Skeletal muscle satellite cell (primary cell): ENCODE measurements around the gene RTRAF.
A peak's percentile ranks its signal among the peaks of the same experiment; 100 is the strongest.

Experiments used
- H3K27me3 ChIP-seq: 2 replicates; pipeline ENCODE4 v1.7.0; 2013; ENCODE audit warnings: low read length; ENCODE audit not compliant: control insufficient read depth, insufficient read depth
- H3K36me3 ChIP-seq: 2 replicates; pipeline ENCODE4 v1.7.0; 2013; ENCODE audit warnings: mild to moderate bottlenecking, control low read depth, low read length; ENCODE audit not compliant: insufficient read depth
- H3K4me1 ChIP-seq: 2 replicates; pipeline ENCODE4 v1.7.0; 2013; ENCODE audit warnings: low read length; ENCODE audit not compliant: control insufficient read depth, insufficient read depth
- H3K4me2 ChIP-seq: 2 replicates; pipeline ENCODE4 v1.7.0; 2013; ENCODE audit warnings: mild to moderate bottlenecking, low read length
- H3K4me3 ChIP-seq: 2 replicates; pipeline ENCODE4 v1.7.0; 2013; ENCODE audit warnings: low read length
- H3K9ac ChIP-seq: 2 replicates; pipeline ENCODE4 v1.7.0; 2013; ENCODE audit warnings: mild to moderate bottlenecking, low read depth, low read length, moderate library complexity
- H3K9me3 ChIP-seq: replicated peaks from 2 replicates; pipeline ENCODE4 v1.7.0; 2013; ENCODE audit warnings: mild to moderate bottlenecking, control low read depth, low read length

RTRAF gene

DNA sequence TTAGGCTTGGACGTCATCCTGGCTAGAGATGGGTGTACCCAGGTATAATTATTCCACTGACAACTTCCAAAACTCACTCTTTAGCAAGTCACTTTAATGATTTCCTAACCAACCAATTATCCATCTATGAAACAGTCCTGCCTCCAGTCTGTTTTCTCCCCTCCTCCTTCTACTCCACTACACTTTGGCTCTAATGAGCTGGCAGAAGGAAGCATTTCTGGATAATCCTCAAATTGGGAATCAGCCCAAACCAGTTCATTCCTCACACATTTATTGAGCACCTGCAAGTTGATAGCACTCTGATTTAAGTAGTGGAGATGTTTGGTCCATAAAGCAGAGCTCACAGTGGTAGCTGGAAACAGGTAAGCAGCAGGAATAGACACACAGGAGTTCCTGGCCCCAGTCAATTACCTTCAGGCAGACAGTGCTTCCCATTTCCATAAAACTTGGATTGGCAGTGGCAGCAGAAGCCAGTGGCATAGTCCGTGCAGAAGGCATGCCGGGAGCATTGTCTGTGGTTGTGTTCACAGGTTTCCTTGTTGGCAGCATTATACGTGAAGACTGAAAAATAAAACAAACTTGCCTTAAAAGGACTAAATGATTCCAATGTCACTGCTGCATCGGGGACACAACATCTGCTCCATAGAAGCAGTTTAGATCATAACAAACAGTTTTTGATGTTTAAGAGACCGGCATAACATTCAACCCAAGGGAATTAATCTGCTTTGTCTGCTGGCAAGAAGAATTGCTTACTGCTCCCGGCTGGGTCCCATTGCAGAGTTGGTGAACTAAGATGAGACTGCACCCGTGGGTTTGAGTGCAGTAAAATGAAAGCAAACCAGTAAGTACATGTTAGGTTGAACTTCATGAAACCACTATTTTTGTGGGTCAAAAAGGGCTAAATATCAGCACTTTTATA lies 53.3 kb downstream of the RTRAF start:
- Histone ChIP-seq H3K9me3 (no peaks in the 10 kb centered on the region), H3K36me3 (peaks cover 52% of the 10 kb centered on the region), H3K4me1 (peaks cover 17% of the 10 kb centered on the region), H3K4me3 (no peak overlapping the region), H3K9ac (no peak overlapping the region), H3K27me3 (no peaks in the 10 kb centered on the region), H3K4me2 (no peak overlapping the region)

- Histone ChIP-seq H3K4me2 (no peak overlapping the region), H3K4me1 (peaks cover 19% of the 10 kb centered on the region), H3K27me3 (no peaks in the 10 kb centered on the region), H3K9ac (no peak overlapping the region), H3K36me3 (peaks cover 50% of the 10 kb centered on the region), H3K9me3 (no peaks in the 10 kb centered on the region), H3K4me3 (no peak overlapping the region)
Measured at GRCh38 chr14:52043690-52044089, 54.3 kb downstream of the RTRAF start.

- Histone ChIP-seq H3K4me1 (peaks cover 21% of the 10 kb centered on the region), H3K9ac (peak overlapping the region; percentile 44), H3K4me3 (no peak overlapping the region), H3K36me3 (peaks cover 40% of the 10 kb centered on the region), H3K9me3 (no peaks in the 10 kb centered on the region), H3K4me2 (peak overlapping the region; percentile 33), H3K27me3 (no peaks in the 10 kb centered on the region)
Measured at GRCh38 chr14:52044791-52045522, 55.6 kb downstream of the RTRAF start.

- H3K4me3 ChIP-seq = no peak overlapping the region
- no peak overlapping the region for H3K9ac ChIP-seq
- no peak overlapping the region for H3K4me2 ChIP-seq
- H3K4me1 ChIP-seq = peaks cover 21% of the 10 kb centered on the region
- no peaks in the 10 kb centered on the region for H3K9me3 ChIP-seq
- peaks cover 26% of the 10 kb centered on the region for H3K36me3 ChIP-seq
- H3K27me3 ChIP-seq = no peaks in the 10 kb centered on the region
Measured at GRCh38 chr14:52046376-52046917, 57.1 kb downstream of the RTRAF start.

GRCh38 chr14:52048116-52048515 lies 58.8 kb downstream of the RTRAF start:
- H3K4me1 ChIP-seq = peaks cover 36% of the 10 kb centered on the region
- H3K9ac ChIP-seq = no peak overlapping the region

DNA sequence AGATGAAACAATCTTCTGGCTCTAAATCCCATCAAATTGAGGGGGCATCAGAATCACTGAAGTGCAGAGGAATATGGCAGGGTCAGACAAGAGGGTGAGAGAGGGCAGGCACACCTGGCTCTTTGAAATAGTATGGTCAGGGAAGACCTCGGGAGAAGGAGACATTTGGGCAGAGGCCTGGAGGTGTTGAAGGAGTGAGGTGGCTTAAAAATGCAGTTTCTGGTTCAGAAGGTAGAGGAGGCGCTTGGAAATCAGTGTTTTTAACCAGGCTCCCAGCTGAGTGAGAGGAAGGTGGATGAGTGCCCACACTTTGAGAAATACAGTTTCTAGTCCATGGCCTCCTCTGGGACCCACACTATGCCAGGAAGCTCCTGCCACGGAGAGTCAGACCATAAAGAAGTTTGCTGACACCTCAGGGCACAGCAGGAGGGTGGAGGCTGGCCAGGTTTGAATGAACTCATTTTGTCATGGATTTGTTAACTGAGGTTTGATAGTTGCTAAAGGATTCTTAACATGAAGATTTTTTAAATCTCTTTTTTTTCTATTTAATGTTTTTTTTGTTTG lies 59.4 kb downstream of the RTRAF start:
- Histone ChIP-seq H3K4me3 (no peak overlapping the region), H3K36me3 (peaks cover 27% of the 10 kb centered on the region), H3K9ac (no peak overlapping the region), H3K27me3 (no peaks in the 10 kb centered on the region), H3K4me1 (peaks cover 34% of the 10 kb centered on the region), H3K4me2 (no peak overlapping the region), H3K9me3 (no peaks in the 10 kb centered on the region)

More at GRCh38 chr14:52048116-52048515, 58.8 kb downstream of the RTRAF start:
- Histone ChIP-seq H3K27me3 (no peaks in the 10 kb centered on the region), H3K4me3 (no peak overlapping the region), H3K4me2 (no peak overlapping the region), H3K36me3 (peaks cover 25% of the 10 kb centered on the region), H3K9me3 (no peaks in the 10 kb centered on the region)

DNA sequence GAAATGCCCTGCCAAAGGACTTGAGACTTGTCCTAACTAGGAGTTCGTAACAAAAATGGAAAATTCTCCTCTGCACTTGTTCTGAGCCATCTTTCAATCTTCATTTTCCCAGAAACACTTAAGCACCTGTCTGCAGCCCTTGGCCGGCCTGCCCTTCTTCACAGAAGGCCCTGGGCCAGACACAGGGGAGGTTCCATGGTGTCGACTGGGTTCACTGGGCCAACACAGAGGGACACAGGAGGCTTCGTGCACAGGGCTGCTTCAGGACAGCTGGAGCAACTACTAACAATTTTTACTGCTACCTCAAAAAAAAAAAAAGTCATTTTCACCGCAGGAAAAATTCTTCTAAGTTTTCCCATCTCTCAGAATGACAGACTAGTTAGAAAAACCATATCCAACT lies 59.9 kb downstream of the RTRAF start:
- H3K27me3 ChIP-seq = no peaks in the 10 kb centered on the region
- H3K9ac ChIP-seq = no peak overlapping the region
- H3K36me3 ChIP-seq = peaks cover 31% of the 10 kb centered on the region
- no peaks in the 10 kb centered on the region for H3K9me3 ChIP-seq
- peaks cover 34% of the 10 kb centered on the region for H3K4me1 ChIP-seq
- no peak overlapping the region for H3K4me3 ChIP-seq
- H3K4me2 ChIP-seq = no peak overlapping the region

- Histone ChIP-seq H3K4me2 (no peak overlapping the region), H3K4me1 (peaks cover 36% of the 10 kb centered on the region), H3K9me3 (no peaks in the 10 kb centered on the region), H3K36me3 (peaks cover 31% of the 10 kb centered on the region), H3K27me3 (no peaks in the 10 kb centered on the region), H3K4me3 (no peak overlapping the region), H3K9ac (no peak overlapping the region)
Measured at GRCh38 chr14:52049721-52050588, 60.6 kb downstream of the RTRAF start.

GRCh38 chr14:52051251-52051650 lies 61.9 kb downstream of the RTRAF start:
- H3K36me3 ChIP-seq = peaks cover 31% of the 10 kb centered on the region
- H3K9me3 ChIP-seq = no peaks in the 10 kb centered on the region
- peaks cover 40% of the 10 kb centered on the region for H3K4me1 ChIP-seq
- no peaks in the 10 kb centered on the region for H3K27me3 ChIP-seq
- no peak overlapping the region for H3K4me3 ChIP-seq
- no peak overlapping the region for H3K9ac ChIP-seq
- no peak overlapping the region for H3K4me2 ChIP-seq

- Histone ChIP-seq H3K4me3 (no peak overlapping the region), H3K36me3 (peaks cover 31% of the 10 kb centered on the region), H3K27me3 (no peaks in the 10 kb centered on the region), H3K4me2 (no peak overlapping the region), H3K4me1 (peaks cover 40% of the 10 kb centered on the region), H3K9me3 (no peaks in the 10 kb centered on the region), H3K9ac (no peak overlapping the region)
Measured at GRCh38 chr14:52051871-52052270, 62.5 kb downstream of the RTRAF start.
